GM19240 (cell line): ENCODE data around the gene THRA.

ENCODE experiments used
- DNase-seq: peaks from one replicate; pipeline ENCODE4 v3.0.0; 2011; ENCODE audit warnings: low spot score; ENCODE audit not compliant: insufficient read length

Gene THRA

GRCh38 chr17:40026816-40027613 is 35.8 kb upstream of the THRA start:
- DNase-seq: peak; percentile 89

- no peak for DNase-seq
These were observed 35.2 kb upstream of the THRA start for GRCh38 chr17:40027614-40028012.

- DNase-seq: no peak
These were observed 34.2 kb upstream of the THRA start for GRCh38 chr17:40028595-40028994.

GRCh38 chr17:40031706-40032105 is 31.1 kb upstream of the THRA start:
- DNase-seq: no peak

- no peak for DNase-seq
These were observed 30.1 kb upstream of the THRA start for GRCh38 chr17:40032322-40033320.

- DNase-seq: no peak
These were observed 29.4 kb upstream of the THRA start for GRCh38 chr17:40033339-40033738.

- no peak for DNase-seq
These were observed 28.2 kb upstream of the THRA start for GRCh38 chr17:40034426-40035161.

- DNase-seq: no peak
These were observed 27.6 kb upstream of the THRA start for GRCh38 chr17:40035162-40035559.

GRCh38 chr17:40038882-40039513 is 23.8 kb upstream of the THRA start:
- DNase-seq: no peak

- DNase-seq: no peak
These were observed 21.6 kb upstream of the THRA start for GRCh38 chr17:40041196-40041595.

GRCh38 chr17:40056379-40057015 is 6.3 kb upstream of the THRA start:
- DNase-seq: no peak

GRCh38 chr17:40058186-40058784 is 4.5 kb upstream of the THRA start:
- DNase-seq: no peak

- no peak for DNase-seq
These were observed 3.9 kb upstream of the THRA start for GRCh38 chr17:40058865-40059264.

- no peak for DNase-seq
These were observed 2.9 kb upstream of the THRA start for GRCh38 chr17:40059729-40060475.

GRCh38 chr17:40060887-40061608 is 1.7 kb upstream of the THRA start:
- no peak for DNase-seq

- DNase-seq: no peak
These were observed 1.1 kb upstream of the THRA start for GRCh38 chr17:40061609-40062038.

- DNase-seq: no peak
These were observed 514 bp downstream of the THRA start for GRCh38 chr17:40063187-40063771.

GRCh38 chr17:40063901-40064531 is 1.3 kb downstream of the THRA start:
- no peak for DNase-seq
